Gastrocnemius medialis (tissue), 4 donors: ENCODE measurements around the gene PAPSS1.

ENCODE experiments used
- CTCF ChIP-seq, 5 experiments: fragments of 450-650 bp in 3 of 5; fragments of 200-600 bp in 2 of 5; sonication (generic) in 2 of 5; IDR thresholded peaks in 4 of 5; conservative IDR thresholded peaks in 1 of 5; 1 replicate in 4 of 5; 2 replicates in 1 of 5; pipeline ENCODE4 v1.5.1; 2016 to 2019; ENCODE audit warnings: antibody characterized with exemption in 5 of 5, mild to moderate bottlenecking in 3 of 5, moderate library complexity in 3 of 5
- POLR2A ChIP-seq, 2 donors: fragments of 450-650 bp; IDR thresholded peaks; one replicate each; pipeline ENCODE4 v1.6.1; 2017; ENCODE audit warnings: antibody characterized with exemption in 2 of 2, mild to moderate bottlenecking in 2 of 2, moderate library complexity in 2 of 2

GRCh38 chr4:107709916-107710315 lies 10.1 kb downstream of the PAPSS1 start:
- TF ChIP-seq CTCF (IDR thresholded peaks at IDR 0.05 in 4 of 5, conservative IDR thresholded peaks at IDR 0.05 in 1 of 5) = no peak
- TF ChIP-seq POLR2A (IDR thresholded peaks at IDR 0.05) = no peak
